Measurements from ENCODE around the gene INAFM1.

INAFM1 gene

DNA sequence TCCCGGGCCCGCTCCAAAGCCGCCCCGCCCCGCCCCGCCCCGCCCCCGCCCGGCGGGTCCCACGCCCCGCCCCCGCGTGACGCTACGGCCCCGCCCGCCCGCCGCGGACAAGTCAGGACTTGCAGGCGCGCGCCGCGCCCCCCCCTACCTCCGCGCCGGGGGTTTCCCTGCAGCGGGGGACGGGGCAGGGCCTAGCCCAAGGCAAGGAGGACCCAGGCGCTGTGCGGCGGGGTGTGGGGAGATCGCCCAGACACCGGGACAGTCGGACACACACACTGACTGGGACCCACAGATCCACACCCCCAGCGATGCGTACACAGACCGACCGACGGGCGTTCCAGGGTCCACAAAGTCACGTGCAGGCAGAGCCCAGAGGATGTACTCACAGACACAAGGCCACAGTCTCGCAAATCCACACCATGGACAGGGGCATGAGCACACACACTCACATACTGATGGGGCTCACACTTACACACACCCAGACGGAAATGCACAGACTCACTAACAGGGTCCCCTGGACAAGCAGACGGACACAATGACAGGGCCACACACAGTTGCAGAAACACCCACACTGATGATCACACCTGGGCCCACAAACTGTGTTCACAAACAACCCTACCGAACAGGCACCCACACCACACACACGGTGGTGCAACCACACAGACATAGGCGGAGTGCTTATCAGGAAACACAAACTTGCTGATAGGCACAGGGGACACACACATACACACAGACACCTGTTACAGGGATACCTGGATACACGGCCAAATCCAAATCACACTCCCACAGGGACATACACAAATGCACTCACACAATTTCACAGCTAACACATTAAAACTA lies 43.2 kb upstream of the INAFM1 start (continued):
- TF ChIP-seq, protein P1, sequence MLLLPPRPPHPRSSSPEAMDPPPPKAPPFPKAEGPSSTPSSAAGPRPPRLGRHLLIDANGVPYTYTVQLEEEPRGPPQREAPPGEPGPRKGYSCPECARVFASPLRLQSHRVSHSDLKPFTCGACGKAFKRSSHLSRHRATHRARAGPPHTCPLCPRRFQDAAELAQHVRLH (tag by site-specific recombination; IDR thresholded peaks at IDR 0.05): peak; percentile 67
- no peak for TF ChIP-seq ZNF112 (tag by site-specific recombination; IDR thresholded peaks at IDR 0.05)
- TF ChIP-seq ZNF394 (tag by site-specific recombination; IDR thresholded peaks at IDR 0.05; ENCODE audit: borderline replicate concordance): no peak; the same call in 1 of the 2 replicates
- TF ChIP-seq ZNF416 (tag by site-specific recombination; IDR thresholded peaks at IDR 0.05): no peak
- peak; percentile 39; the same call in 1 of the 2 replicates for TF ChIP-seq EGR2 (tag by site-specific recombination; IDR thresholded peaks at IDR 0.05; ENCODE audit: low read depth)
- TF ChIP-seq, protein P2, sequence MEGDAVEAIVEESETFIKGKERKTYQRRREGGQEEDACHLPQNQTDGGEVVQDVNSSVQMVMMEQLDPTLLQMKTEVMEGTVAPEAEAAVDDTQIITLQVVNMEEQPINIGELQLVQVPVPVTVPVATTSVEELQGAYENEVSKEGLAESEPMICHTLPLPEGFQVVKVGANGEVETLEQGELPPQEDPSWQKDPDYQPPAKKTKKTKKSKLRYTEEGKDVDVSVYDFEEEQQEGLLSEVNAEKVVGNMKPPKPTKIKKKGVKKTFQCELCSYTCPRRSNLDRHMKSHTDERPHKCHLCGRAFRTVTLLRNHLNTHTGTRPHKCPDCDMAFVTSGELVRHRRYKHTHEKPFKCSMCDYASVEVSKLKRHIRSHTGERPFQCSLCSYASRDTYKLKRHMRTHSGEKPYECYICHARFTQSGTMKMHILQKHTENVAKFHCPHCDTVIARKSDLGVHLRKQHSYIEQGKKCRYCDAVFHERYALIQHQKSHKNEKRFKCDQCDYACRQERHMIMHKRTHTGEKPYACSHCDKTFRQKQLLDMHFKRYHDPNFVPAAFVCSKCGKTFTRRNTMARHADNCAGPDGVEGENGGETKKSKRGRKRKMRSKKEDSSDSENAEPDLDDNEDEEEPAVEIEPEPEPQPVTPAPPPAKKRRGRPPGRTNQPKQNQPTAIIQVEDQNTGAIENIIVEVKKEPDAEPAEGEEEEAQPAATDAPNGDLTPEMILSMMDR (tag by site-specific recombination; IDR thresholded peaks at IDR 0.05): 0 out of 2 replicates have a peak, but pooled peaks have one; percentile 30
- TF ChIP-seq FEZF1 (tag by site-specific recombination; IDR thresholded peaks at IDR 0.05): peak; percentile 16; the same call in 1 of the 2 replicates
- TF ChIP-seq ZNF274 (IDR thresholded peaks at IDR 0.05; ENCODE audit: low read length): no peak
- TF ChIP-seq ZNF274 (tag by site-specific recombination; IDR thresholded peaks at IDR 0.05; ENCODE audit: borderline replicate concordance): 0 out of 2 replicates have a peak, but pooled peaks have one; percentile 61
- no peak; the same call in 1 of the 2 replicates for TF ChIP-seq ZBTB21 (tag by site-specific recombination; IDR thresholded peaks at IDR 0.05)
- no peak for TF ChIP-seq ZNF623 (tag by site-specific recombination; IDR thresholded peaks at IDR 0.05)
- TF ChIP-seq, protein P3, sequence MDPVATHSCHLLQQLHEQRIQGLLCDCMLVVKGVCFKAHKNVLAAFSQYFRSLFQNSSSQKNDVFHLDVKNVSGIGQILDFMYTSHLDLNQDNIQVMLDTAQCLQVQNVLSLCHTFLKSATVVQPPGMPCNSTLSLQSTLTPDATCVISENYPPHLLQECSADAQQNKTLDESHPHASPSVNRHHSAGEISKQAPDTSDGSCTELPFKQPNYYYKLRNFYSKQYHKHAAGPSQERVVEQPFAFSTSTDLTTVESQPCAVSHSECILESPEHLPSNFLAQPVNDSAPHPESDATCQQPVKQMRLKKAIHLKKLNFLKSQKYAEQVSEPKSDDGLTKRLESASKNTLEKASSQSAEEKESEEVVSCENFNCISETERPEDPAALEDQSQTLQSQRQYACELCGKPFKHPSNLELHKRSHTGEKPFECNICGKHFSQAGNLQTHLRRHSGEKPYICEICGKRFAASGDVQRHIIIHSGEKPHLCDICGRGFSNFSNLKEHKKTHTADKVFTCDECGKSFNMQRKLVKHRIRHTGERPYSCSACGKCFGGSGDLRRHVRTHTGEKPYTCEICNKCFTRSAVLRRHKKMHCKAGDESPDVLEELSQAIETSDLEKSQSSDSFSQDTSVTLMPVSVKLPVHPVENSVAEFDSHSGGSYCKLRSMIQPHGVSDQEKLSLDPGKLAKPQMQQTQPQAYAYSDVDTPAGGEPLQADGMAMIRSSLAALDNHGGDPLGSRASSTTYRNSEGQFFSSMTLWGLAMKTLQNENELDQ (tag by site-specific recombination; IDR thresholded peaks at IDR 0.05; ENCODE audit: low read depth): no peak
- TF ChIP-seq KLF9 (tag by site-specific recombination; IDR thresholded peaks at IDR 0.05; ENCODE audit: low read depth): peak; percentile 90
- peak; percentile 96 for TF ChIP-seq ZXDB (tag by site-specific recombination; IDR thresholded peaks at IDR 0.05)
- TF ChIP-seq ZNF621 (tag by site-specific recombination; IDR thresholded peaks at IDR 0.05): no peak

DNA sequence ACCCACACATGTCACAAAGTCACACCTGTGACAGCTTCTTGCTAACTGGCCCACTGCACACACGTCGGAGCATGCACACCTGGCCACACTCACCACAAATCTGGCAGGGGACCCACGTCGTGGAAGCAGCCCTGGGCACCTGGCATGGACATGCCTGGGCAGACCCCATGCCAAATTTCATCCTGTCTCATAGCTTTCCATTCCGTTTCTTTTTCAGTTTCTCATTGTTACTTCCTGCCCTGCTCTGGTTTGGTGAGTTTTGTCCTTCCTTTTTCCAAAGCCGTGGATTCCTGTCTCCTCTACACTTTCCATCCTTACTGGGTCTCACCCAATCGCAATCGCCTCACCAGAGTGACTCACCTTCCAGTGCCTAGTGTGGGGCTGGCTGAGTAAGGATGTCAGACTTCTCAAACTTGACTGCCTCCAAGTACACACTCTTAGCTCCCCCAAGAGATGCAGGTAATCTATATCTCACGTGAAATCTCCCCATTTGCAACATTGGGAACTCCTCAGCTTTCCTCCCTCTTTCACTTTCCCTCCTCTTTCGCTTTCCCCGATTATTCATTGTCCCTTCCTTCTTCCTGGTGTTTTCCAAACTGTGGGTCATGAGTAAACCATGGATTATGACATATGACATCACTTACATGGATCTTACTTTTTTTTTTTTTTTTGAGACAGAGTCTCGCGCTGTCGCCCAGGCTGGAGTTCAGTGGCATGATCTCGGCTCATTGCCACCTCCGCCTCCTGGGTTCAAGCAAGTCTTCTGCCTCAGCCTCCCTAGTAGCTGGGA lies 42.1 kb upstream of the INAFM1 start:
- Histone ChIP-seq H3K4me3 (ENCODE audit: low read depth, low read length) (peak overlapping the region; percentile 1), H3K36me3 (ENCODE audit: control insufficient read depth in 2 of 2, insufficient read depth in 1 of 2, low read length in 2 of 2) (no peaks in the 10 kb centered on the region), H3K4me1 (ENCODE audit: control insufficient read depth, insufficient read depth, low read length) (peaks cover 14% of the 10 kb centered on the region), H3K27ac (ENCODE audit: extremely low read depth, low read depth, low read length) (peak overlapping the region; percentile 43; the same call in 1 of the 2 replicates), H3K9me3 (ENCODE audit: control insufficient read depth, insufficient read depth, low read depth, low read length) (no peaks in the 10 kb centered on the region)
- ChIA-PET CTCF (interaction anchor here (0.6 to 2.4 kb wide), 6 partner anchors 12 to 116 kb away, joined by 3 to 34 read pairs (median 11); no protein-coding TSS in a partner anchor), POLR2A (interaction anchor here (0.5 to 1.2 kb wide), 5 partner anchors 10 to 516 kb away, joined by 3 to 5 read pairs (median 3); partner anchors contain the start of gene PRKD2)
- TF ChIP-seq ZBTB21 (tag by site-specific recombination; IDR thresholded peaks at IDR 0.05) (peak; percentile 87), ZNF701 (tag by site-specific recombination; IDR thresholded peaks at IDR 0.05) (0 out of 2 replicates have a peak, but pooled peaks have one; percentile 54), ZNF350 (tag by site-specific recombination; IDR thresholded peaks at IDR 0.05) (no peak), ZFP69B (tag by site-specific recombination; IDR thresholded peaks at IDR 0.05) (peak; percentile 53; the same call in 1 of the 2 replicates), ZNF391 (tag by site-specific recombination; IDR thresholded peaks at IDR 0.05; ENCODE audit: borderline replicate concordance, low read depth) (peak; percentile 41; the same call in 1 of the 2 replicates), ZNF157 (tag by site-specific recombination; IDR thresholded peaks at IDR 0.05) (no peak), KLF16 (tag by site-specific recombination; IDR thresholded peaks at IDR 0.05) (peak; percentile 54; the same call in 1 of the 2 replicates), ZNF266 (tag by site-specific recombination; IDR thresholded peaks at IDR 0.05; ENCODE audit: low read depth) (no peak)
- TF ChIP-seq, protein P4, sequence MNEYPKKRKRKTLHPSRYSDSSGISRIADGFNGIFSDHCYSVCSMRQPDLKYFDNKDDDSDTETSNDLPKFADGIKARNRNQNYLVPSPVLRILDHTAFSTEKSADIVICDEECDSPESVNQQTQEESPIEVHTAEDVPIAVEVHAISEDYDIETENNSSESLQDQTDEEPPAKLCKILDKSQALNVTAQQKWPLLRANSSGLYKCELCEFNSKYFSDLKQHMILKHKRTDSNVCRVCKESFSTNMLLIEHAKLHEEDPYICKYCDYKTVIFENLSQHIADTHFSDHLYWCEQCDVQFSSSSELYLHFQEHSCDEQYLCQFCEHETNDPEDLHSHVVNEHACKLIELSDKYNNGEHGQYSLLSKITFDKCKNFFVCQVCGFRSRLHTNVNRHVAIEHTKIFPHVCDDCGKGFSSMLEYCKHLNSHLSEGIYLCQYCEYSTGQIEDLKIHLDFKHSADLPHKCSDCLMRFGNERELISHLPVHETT (tag by site-specific recombination; IDR thresholded peaks at IDR 0.05): 0 out of 2 replicates have a peak, but pooled peaks have one; percentile 13
- TF ChIP-seq, protein P5, sequence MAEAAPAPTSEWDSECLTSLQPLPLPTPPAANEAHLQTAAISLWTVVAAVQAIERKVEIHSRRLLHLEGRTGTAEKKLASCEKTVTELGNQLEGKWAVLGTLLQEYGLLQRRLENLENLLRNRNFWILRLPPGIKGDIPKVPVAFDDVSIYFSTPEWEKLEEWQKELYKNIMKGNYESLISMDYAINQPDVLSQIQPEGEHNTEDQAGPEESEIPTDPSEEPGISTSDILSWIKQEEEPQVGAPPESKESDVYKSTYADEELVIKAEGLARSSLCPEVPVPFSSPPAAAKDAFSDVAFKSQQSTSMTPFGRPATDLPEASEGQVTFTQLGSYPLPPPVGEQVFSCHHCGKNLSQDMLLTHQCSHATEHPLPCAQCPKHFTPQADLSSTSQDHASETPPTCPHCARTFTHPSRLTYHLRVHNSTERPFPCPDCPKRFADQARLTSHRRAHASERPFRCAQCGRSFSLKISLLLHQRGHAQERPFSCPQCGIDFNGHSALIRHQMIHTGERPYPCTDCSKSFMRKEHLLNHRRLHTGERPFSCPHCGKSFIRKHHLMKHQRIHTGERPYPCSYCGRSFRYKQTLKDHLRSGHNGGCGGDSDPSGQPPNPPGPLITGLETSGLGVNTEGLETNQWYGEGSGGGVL (tag by site-specific recombination; IDR thresholded peaks at IDR 0.05): peak; percentile 98
- TF ChIP-seq, protein P6, sequence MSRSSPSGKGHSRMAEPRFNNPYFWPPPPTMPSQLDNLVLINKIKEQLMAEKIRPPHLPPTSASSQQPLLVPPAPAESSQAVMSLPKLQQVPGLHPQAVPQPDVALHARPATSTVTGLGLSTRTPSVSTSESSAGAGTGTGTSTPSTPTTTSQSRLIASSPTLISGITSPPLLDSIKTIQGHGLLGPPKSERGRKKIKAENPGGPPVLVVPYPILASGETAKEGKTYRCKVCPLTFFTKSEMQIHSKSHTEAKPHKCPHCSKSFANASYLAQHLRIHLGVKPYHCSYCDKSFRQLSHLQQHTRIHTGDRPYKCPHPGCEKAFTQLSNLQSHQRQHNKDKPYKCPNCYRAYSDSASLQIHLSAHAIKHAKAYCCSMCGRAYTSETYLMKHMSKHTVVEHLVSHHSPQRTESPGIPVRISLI (tag by site-specific recombination; IDR thresholded peaks at IDR 0.05): peak; percentile 90
